GM12878 (cell line): ENCODE data around the gene CDK3.

Experiments
- ATF2 ChIP-seq: IDR thresholded peaks from 2 replicates; pipeline ENCODE4 v1.6.1; 2012; ENCODE audit warnings: low read length, inconsistent platforms
- CTCF ChIP-seq, 3 experiments: IDR thresholded peaks in 2 of 3; conservative IDR thresholded peaks in 1 of 3; 2 replicates each; pipeline ENCODE4 v1.5.1; 2011; ENCODE audit warnings: low read depth in 3 of 3, low read length in 3 of 3, mild to moderate bottlenecking in 3 of 3, control low read depth in 2 of 3, moderate library complexity in 2 of 3, inconsistent platforms in 1 of 3, mixed read lengths in 1 of 3; ENCODE audit not compliant: control insufficient read depth in 2 of 3, insufficient read depth in 1 of 3; ENCODE audit errors: extremely low read depth in 1 of 3
- RELA ChIP-seq: fragments of 450-650 bp; IDR thresholded peaks from 2 replicates; pipeline ENCODE4 v1.8.0; 2014; ENCODE audit warnings: borderline replicate concordance; ENCODE audit not compliant: partially characterized antibody
- USF2 ChIP-seq: IDR thresholded peaks from 2 replicates; pipeline ENCODE4 v1.6.1; 2011; ENCODE audit warnings: low read depth, low read length, improper control_type of control experiment, borderline replicate concordance

GRCh38 chr17:76013377-76013932, 12.8 kb downstream of the CDK3 start:
- TF ChIP-seq USF2 = no peak
- no peak for TF ChIP-seq CTCF (IDR thresholded peaks at IDR 0.05 in 2 of 3, conservative IDR thresholded peaks at IDR 0.05 in 1 of 3; ENCODE audit: control insufficient read depth in 2 of 3, extremely low read depth in 1 of 3, insufficient read depth in 1 of 3, low read depth in 3 of 3, low read length in 3 of 3)
- no peak for TF ChIP-seq ATF2
- TF ChIP-seq RELA = no peak
